G401 (cell line): ENCODE results near the gene R3HDM4. TPM values are rescaled to one million over a fixed set of nuclear protein-coding genes. Genes with fewer than 3 reads are reported as not detected.

ENCODE experiments used
- DNase-seq: peaks from one replicate; pipeline ENCODE4 v3.0.0-alpha.2; 2015; ENCODE audit warnings: low spot score
- in situ Hi-C: cut with HindIII; loops from 2 replicates; pipeline ENCODE4 v1.10.0; 2016; ENCODE audit warnings: low sequenced_read_pairs, mixed read lengths
- total RNA-seq: library from RNA; depleted of rRNA; stranded (reverse); fragments of >200 nt; shearing (Covaris generic); gene quantifications from 2 replicates; pipeline ENCODE4 v1.2.3, GENCODE V29; 2014

R3HDM4 gene
- total RNA-seq, 1 experiment from 2014 or later: 13.9 TPM

GRCh38 chr19:934197-934840 lies 21.3 kb upstream of the R3HDM4 start:
- in situ Hi-C loops: no loop called here
- DNase-seq: no peak

GRCh38 chr19:933553-933882 lies 20.5 kb upstream of the R3HDM4 start:
- in situ Hi-C loops: no loop called here
- no peak for DNase-seq

GRCh38 chr19:932648-933552 lies 19.9 kb upstream of the R3HDM4 start:
- DNase-seq: peak; percentile 78
- in situ Hi-C loops: no loop called here

GRCh38 chr19:931860-932647 lies 19.0 kb upstream of the R3HDM4 start:
- in situ Hi-C loops: no loop called here
- DNase-seq: no peak

GRCh38 chr19:929891-930258 lies 16.9 kb upstream of the R3HDM4 start:
- no peak for DNase-seq
- in situ Hi-C loops: no loop called here

GRCh38 chr19:929203-929890 lies 16.3 kb upstream of the R3HDM4 start:
- in situ Hi-C loops: no loop called here
- no peak for DNase-seq

- DNase-seq: peak; percentile 75
- in situ Hi-C loops: no loop called here
These were observed 15.6 kb upstream of the R3HDM4 start for GRCh38 chr19:928471-929202.

GRCh38 chr19:927780-928401 lies 14.9 kb upstream of the R3HDM4 start:
- in situ Hi-C loops: no loop called here
- DNase-seq: no peak

- in situ Hi-C loops: no loop called here
- DNase-seq: no peak
These were observed 14.3 kb upstream of the R3HDM4 start for GRCh38 chr19:927351-927779.

GRCh38 chr19:926589-927350 lies 13.8 kb upstream of the R3HDM4 start:
- no peak for DNase-seq
- in situ Hi-C loops: no loop called here

GRCh38 chr19:926323-926588 lies 13.2 kb upstream of the R3HDM4 start:
- DNase-seq: no peak
- in situ Hi-C loops: no loop called here

- in situ Hi-C loops: no loop called here
- peak; percentile 78 for DNase-seq
These were observed 12.7 kb upstream of the R3HDM4 start, which contains the start of gene ARID3A for GRCh38 chr19:925526-926322. TSS of gene ARID3A (plus strand) at chr19:926035. CDS start at chr19:929529, 3,494 bp downstream.

GRCh38 chr19:925087-925525 lies 12.1 kb upstream of the R3HDM4 start:
- peak; percentile 75 for DNase-seq
- in situ Hi-C loops: no loop called here

GRCh38 chr19:924553-925086 lies 11.6 kb upstream of the R3HDM4 start:
- DNase-seq: no peak
- in situ Hi-C loops: no loop called here

GRCh38 chr19:920051-920864 lies 7.2 kb upstream of the R3HDM4 start:
- in situ Hi-C loops: no loop called here
- no peak for DNase-seq
